Pulmonary artery endothelial cell (primary cell): ENCODE measurements around the gene FNIP1. TPM values are rescaled to one million over a fixed set of nuclear protein-coding genes. Genes with fewer than 3 reads are reported as not detected.
A peak's percentile ranks its signal among the peaks of the same experiment; 100 is the strongest.
"Not testable (repeated sequence)": the region's sequence is repeated elsewhere in the genome, so short reads cannot be mapped to it uniquely, and the experiment has no call there.

Experiments
- DNase-seq: peaks from one replicate; pipeline ENCODE4 v3.0.0-alpha.2; 2011; ENCODE audit warnings: low read depth, low spot score
- total RNA-seq: library from RNA; depleted of rRNA; stranded (reverse); fragments of >200 nt; gene quantifications from 2 replicates; pipeline ENCODE4 v1.2.3, GENCODE V29; 2014

The FNIP1 gene
- total RNA-seq, result 27.0 and 28.2 TPM in 2 replicates

DNA sequence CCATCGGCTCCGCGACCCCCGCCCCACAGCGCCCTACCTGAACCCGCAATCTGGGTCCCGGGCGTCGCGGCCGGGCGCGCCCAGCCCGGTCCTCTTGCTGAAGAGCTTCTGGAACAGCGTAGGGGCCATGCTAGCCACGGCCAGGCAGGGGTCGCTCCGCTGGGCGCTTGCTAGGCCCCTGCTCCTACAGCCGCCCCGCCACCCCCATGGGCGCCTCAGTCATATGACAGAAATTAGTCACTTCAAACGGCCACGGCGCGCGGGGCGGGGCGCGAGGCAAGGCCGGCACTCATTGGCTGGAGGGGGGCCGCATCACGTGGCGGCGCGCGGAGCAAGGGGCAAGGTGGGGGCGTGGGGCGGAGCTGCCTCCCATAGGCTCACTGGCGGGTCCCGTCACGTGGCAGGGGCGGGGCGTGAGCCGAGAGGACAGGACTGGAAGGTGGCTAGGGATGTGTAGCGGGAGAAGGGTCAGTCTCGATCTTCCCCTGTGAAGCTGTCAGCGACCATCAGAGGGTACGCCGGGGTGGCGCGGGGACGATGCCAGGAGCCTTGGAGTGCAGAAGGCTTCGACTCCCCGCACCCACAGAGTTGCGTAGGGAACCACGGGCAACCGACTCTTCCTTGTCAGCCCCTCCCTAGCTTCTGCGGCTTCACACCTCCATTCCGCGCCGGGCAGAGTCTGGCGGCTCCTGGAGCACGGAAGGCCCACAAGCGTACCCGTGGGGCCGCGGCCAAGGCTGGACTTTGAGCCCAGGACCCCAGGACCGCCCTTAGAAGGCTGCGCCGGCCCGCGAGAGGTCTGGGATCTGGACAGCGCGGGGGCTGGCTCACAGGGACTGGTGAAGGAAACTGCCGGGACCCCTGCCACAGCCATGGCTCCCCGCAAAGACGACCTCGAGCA is at the start of gene FNIP1:
Gene FNIP1 (minus strand): TSS at position 225 of the 901 bp plus-strand sequence. CDS start 96 bp downstream, at position 129.
- DNase-seq, result peak; percentile 84

DNA sequence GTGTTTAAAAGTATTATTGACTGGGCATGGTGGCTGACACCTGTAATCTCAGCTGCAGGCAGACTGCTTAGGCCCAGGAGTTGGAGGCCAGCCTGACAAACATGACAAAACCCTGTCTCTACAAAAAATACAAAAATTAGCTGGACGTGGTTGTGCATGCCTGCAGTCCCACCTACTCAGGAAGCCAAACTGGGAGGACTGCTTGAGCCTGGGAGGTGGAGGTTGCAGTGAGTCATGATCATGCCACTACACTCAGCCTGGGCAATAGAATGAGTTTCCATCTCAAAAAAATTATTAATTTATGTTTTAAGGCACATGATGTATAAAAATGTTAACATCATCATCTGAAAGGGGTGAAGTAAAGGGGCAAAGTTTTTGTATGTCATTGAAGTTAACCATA is 49.7 kb upstream of the FNIP1 start:
- no peak for DNase-seq

DNA sequence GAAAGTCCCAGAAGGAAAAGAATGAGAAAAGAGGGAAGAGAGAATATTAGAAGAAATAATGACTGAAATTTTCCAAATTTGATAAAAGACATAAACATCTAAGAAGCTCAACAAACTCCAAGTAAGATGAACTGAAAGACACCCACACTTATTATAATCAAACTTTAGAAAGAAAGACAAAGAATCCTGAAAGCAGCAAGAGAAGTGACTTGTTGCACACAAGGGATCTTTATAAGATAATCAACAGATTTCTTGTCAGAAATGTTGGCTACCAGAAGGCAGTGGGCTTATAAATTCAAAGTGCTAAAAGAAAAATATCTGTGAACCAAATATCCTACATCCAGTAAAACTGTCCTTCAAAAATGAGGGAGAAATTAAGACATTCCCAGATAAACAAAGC is 49.0 kb upstream of the FNIP1 start:
- DNase-seq, result no peak

DNA sequence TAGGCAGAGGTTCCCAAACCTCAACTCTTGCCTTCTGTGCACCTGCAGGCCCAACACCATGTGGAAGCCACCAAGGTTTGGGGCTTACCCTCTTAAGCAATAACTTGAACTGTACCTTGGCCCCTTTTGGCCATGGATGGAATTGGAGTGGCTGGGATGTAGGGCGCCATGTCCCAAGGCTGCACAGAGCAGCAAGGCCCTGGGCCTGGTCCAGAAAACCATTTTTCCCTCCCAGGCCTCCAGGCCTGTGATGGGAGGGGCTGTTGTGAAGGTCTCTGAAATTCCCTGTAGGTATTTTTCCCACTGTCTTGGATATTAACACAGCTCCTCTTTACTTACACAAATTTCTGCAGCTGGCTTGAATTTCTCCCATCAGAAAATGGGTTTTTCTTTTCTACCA is 46.2 kb upstream of the FNIP1 start:
- DNase-seq, result not testable (repeated sequence)

DNA sequence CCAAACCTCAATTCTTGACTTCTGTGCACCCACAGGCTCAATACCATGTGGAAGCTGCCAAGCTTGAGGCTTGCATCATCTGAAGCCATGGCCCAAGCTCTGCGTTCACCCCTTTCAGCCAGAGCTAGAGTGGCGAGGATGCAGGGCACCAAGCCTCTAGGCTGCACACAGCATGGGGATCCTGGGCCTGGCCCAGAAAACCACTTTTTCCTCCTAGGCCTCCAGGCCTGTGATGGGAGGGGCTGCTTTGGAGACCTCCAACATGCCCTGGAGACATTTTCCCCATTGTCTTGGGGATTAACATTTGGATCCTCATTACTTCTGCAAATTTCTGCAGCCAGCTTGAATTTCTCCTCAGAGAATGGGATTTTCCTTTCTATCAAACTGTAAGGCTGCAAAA is 35.9 kb upstream of the FNIP1 start:
- not testable (repeated sequence) for DNase-seq

DNA sequence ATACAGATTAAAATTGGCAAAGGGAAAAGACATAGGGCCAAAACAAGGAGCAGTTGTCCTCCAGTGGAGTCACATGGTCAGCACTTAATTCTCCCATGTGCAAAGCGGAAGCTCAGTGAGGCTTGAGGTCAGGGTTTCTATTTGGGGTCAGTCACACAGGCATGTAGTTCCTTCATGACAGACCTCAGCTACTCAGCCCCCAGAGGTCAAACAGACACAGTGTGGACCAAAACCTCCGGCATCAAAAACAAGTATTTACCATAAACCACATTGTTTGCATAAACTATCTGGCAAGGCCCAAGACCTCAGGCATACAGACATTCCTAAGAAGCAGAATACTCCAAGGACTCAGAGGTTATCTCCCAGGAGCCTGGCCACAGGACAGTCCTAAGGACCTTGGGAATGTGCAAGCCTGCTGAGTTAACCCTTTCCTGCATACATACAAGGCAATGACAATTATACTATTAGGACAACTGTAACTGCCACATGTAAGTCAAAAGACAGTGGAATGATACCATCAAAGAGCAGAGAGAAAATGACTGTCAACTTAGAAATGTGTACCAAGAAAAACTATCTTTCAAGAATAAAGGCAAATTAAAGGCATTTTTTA is 28.7 kb upstream of the FNIP1 start:
- DNase-seq, result no peak

- DNase-seq, result no peak
These were observed 27.8 kb upstream of the FNIP1 start for GRCh38 chr5:131824631-131825030.

DNA sequence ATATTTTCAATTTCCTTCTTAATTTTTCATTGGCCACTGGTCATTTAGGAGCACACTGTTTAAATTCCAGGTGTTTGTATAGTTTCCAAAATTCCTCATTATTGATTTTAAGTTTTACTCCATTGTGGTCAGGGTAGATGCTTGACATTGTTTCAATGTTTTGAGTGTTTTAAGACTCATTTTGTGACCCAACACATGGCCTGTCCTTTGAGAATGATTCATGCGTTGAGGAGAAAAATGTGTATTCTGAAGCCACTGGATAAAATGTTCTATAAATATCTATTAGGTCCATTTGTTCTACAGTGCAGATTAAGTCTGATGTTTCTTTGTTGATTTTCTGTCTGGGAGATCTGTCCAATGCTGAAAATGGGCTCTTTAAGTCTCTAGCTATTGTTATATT is 24.4 kb upstream of the FNIP1 start:
- no peak for DNase-seq

- no peak for DNase-seq
These were observed 21.3 kb upstream of the FNIP1 start for GRCh38 chr5:131818001-131818724.

DNA sequence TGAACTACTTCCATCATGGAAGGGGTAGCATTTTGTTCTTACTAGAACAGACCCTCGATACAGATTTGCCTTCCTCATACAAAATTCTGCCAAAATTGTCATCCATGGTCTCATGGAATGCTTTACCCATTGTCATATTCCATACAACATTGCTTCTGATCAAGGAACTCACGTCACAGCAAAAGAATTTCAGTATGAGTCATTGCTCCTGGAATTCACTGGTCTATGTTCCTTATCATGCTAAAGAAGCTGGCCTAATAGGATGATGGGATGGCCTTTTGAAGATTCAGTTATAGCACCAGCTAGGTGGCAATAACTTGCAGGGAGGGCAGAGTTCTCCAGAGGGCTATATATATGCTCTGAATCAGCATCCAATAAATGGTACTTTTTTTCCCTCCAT is 18.2 kb upstream of the FNIP1 start:
- DNase-seq, result peak; percentile 78

DNA sequence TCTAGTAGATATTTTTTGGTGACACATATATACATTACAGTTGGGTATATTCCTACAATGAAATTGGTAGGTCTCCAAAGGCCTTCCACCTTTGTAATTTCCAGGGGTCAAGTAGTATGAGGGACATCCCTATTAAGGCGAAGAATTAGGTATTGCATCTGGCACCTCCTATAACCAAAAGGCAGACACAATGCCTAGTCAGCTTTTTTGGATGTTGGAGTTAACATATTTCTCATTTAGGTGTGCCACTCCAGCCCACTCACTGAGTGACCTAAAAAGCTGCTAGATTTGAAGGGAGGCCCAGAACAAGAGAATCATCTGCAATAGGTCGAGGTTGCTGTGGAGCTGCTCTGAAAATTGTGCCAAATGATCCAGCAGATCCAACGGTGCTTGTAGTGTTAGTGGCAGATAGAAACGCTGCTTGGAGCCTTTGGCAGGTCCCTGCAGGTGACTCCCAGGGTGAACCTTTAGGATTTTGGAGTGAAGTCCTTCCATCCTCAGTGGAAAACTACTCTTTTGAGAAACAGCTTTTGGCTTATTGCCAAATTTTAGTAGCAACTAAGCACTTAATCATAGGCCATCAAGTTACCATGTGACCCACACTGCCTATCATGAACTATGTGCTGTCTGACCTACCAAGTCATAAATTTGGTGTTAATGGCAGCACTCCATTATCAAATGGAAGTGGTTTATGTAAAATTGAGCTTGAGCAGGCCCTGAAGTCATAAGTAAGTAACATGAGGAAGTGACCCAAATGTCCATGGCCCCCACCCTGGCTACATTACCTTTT is 15.7 kb upstream of the FNIP1 start:
- DNase-seq, result no peak

DNA sequence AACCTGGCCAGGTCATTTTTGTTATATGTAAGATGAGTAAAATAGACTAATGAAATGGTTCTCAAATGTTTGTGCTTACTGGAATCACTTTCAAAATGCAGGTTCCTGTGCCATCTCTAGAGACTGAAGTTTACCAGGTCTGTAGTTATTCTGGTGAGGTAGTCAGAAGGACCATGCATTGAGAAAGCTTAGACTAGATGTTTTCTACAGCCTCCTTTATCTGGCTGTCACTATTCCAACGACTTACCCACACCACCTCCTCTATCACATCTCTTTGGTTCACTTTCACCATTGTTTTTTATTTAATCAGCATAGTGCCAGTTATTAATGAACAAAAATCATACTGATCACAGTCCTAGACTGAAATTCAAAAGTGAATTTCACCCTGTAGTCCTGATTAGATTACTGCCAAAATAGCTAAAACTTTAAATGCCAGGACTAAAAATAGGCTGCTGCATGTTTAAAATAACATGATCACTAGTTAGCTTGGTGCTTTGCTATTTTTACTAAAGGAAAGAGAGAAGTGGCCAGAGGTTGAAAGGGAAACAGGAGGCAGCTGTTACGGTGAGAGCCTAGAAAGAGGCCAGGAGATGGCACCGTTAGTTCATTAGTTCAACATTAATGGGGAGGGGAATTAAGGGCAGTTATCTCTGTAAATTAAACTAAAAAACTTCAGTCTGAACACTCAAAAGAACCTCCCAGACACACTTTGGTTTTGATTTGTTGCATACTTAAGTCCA is 13.9 kb upstream of the FNIP1 start:
- DNase-seq, result no peak

GRCh38 chr5:131795879-131796792 is 681 bp downstream of the FNIP1 start:
- no peak for DNase-seq

- no peak for DNase-seq
These were observed 1.6 kb downstream of the FNIP1 start for GRCh38 chr5:131795228-131795627.

- DNase-seq, result no peak
These were observed 2.2 kb downstream of the FNIP1 start for GRCh38 chr5:131794586-131794985.

- no peak for DNase-seq
These were observed 3.9 kb downstream of the FNIP1 start for GRCh38 chr5:131792896-131793295.

DNA sequence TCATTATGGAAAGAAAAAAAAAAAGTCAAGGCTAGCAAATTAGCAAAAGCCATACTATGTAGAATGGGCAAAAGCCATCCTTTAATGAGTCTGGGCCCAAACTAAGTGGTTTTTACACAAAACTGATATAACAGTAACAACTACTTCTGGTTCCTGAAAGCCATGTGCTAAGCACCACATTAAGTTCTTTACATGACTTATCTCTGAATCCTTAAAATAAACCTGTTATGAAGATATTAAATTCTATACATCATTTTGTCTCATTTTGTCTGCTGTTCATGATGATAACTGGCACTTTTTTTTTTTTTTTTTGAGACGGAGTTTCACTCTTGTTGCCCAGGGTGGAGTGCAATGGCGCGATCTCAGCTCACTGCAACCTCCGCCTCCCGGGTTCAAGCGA is 5.0 kb downstream of the FNIP1 start:
- no peak for DNase-seq

DNA sequence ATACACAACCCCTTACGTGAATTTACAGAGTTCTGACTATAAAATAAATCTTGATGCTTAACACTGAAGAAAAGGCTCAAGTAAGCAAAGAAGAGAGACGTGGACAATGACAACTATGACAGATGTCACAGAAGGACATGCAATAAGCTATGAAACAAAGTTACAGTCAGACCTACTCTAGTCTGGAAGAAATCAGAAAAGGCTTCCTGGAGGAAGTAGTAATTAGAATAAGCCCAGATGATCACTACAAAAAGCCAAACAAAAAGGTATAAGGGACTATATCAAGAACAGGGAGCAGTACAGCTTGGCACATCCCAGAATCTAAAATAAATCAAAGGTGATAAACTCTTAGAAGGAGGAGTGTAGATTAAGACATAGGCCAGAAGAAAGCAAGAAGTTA is 6.3 kb downstream of the FNIP1 start:
- no peak for DNase-seq

DNA sequence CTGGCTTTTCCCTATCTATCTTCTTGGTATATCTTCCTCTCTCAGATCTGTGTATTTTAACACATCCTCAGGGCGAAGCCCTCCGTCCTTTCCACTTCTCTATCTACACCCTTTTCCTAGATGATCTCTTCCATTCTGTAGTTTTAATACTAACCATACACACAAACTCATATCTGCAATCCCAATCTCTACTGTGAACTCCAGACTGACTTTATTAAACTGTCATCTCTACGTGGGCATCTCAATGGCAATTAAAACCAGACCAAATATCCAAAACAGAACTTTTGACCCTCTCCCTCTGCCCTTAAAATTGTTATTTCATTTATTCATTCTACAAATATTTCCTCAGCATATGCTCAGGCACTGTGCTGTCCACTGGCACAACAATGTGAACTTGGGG is 7.1 kb downstream of the FNIP1 start:
- no peak for DNase-seq

DNA sequence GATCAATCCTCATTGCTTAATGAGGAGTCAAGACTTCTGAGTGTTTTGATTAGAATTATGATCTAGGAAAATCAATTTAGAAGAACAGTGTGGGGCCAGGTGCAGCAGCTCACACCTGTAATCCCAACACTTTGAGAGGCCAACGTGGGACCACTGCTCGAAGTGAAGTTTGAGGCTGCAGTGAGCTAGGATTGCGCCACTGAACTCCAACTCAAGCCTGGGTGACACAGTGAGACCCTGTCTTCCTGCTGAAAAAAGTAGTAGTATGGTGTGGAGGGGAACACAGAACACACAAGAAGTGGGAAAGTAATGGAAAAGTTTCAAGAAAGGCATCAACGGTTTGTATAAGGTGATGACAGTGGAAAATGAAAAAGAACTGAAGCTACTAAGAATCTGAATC is 9.1 kb downstream of the FNIP1 start:
- DNase-seq, result no peak
